Stimulated activated CD8-positive, alpha-beta memory T cell treated with anti-CD3 and anti-CD28 coated beads, Interleukin-12 subunit alpha, Interleukin-12 subunit beta, amount 100 ng/mL, for 4 hours (primary cell): ENCODE data around the gene SLC39A6.
"Not testable (repeated sequence)": the region's sequence is repeated elsewhere in the genome, so short reads cannot be mapped to it uniquely, and the experiment has no call there.

Experiments used
- DNase-seq: peaks from one replicate; pipeline ENCODE4 v3.0.0-alpha.2; 2020; ENCODE audit warnings: low read depth

SLC39A6 gene

DNA sequence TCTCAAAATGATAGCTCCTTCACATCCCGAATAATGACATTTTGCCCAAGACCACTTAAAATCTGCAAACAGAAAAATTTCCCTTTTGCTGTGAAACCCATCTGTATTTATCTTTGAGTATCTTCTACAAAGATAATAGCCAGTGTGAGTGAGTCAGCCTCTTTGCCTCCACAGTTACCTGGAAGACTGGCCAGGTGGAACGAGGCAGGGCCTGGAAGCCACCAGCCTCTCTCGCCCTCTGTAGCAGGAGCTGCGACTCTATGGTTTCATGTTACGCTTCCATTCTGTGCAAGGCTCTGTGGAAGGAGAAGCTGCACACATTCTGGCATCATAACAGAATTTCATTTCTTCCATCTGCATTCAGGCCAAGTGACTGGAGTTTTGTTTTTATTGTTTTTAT is 10.1 kb upstream of the SLC39A6 start:
- no peak for DNase-seq

DNA sequence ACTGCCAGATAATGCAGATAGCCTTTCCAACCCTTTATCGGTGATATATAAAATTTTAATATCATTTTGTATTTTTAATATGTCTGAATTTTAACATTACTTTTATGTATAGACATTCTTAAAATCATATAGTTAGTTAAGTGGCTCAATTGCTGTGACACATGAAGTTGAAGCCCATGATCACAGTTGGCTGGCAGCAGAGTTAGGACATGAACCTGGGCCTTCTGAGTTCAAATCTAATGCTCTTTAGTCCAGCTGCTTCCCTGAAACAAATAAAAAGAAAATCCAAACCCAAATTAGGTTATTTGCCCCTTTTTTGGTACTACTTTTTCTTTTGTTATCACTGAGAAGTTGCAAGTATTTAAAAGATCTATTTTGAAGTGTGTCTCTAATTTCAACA is 6.1 kb upstream of the SLC39A6 start:
- DNase-seq, result no peak

- DNase-seq, result no peak
These were observed 3.6 kb upstream of the SLC39A6 start for GRCh38 chr18:36132756-36133155.

GRCh38 chr18:36131692-36132483 is 2.7 kb upstream of the SLC39A6 start:
- no peak for DNase-seq

DNA sequence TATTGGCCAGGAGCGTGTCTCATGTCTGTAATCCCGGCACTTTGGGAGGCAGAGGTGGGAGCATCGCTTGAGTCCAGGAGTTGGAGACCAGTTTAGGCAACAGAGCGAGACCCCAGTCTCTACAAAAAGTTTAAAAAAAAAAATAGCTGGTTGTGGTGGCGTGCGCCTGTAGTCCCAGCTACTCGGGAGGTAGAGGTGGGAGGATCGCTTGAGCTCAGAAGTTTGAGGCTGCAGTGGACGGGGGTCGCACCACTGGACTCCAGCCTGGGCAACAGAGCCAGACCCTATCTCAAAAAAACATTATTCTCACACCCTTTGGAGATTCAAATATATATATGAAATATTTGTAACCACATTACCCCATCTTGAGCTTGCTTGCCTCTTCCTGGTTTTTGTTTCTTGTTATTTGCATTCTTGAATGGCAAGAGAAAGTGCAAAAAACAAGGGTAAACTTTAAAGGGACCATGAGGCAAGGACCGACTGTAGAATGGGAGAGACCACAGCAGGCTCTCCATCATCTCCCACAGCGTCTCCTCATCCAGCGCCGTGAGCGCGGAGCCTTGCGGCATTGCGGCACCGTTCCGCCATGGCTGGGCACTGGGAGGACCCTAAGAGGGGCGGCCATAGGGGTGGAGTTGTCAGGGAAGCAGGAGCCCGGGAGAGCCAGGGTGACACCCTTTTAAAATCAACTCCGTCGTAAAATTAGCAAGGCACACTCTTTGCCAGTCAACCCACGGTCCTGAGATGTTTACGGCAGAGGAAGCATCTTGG is 1.9 kb upstream of the SLC39A6 start:
- no peak for DNase-seq

DNA sequence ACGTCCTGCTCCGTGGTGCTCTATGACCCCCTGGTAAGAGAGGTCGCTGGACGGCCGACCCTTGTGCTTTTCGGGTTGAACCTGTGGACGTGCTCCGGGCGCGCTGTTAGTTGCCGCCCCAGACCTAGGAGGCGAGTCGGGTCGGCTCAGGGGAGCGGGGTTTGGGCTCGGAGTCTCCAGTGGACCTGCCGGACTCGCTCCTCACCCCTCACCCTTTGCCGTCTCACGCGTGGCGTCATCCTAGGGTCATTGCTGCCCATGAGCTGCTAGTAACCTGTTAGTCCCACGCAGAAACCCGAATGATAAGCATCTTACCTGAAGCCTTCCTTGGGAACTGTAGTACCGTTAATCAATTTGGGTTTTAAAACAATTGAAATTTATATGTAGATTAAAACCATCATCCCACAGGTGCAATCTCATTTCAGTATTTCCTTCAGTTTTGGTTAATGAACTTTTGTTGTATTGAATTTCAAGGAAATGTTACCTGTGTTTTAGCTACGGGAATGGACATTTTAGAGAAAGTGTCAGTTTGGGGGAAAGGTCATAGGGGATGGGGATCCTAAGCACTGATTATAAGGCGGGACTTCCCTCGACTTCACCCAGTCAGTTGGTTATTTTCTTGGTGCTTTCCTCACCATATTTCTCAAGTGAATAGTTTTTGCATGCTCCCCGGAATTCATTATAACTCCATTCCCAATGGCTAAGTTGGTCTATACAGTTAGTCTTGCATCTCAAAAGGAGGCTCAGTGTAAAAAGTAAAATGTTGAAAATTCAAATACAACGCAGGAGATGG is 1.1 kb upstream of the SLC39A6 start:
- no peak for DNase-seq

DNA sequence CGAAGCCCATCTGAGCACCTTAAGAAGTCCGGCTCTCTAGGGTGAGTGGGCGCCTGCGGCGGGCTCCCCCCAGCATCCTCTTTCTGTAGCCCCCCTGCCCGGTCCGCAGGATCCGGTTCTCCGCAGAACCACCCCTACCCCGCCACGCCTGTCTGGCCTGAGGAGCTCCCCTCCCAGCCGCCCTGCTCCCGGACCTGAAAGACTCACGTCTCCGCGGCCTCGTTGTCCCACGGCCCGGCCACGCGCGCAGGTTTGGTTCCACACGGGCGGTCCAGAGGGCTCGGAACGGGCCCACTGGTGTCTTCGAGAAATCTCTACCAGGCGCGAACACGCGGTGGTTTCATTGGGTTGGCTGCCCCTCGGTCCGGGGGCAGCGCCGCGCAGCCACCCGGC is 237 bp downstream of the SLC39A6 start:
- DNase-seq, result no peak

DNA sequence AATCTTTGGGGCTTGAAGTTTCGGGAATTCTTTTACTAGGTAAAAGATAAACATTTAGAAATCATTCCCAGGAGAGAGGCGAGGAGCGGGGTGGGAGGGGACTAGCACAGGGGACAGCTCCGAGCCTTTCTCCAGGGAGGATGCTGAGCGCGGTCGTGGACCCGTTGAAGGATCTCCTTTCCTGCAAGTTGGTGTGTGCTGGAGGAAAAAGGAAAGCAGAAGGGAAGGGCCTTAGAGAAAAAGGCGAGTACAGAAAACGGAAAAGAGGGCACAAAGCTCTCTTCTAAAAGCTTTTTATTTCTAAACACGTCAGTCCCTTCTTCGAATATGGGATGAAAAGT is 640 bp downstream of the SLC39A6 start:
- no peak for DNase-seq

DNA sequence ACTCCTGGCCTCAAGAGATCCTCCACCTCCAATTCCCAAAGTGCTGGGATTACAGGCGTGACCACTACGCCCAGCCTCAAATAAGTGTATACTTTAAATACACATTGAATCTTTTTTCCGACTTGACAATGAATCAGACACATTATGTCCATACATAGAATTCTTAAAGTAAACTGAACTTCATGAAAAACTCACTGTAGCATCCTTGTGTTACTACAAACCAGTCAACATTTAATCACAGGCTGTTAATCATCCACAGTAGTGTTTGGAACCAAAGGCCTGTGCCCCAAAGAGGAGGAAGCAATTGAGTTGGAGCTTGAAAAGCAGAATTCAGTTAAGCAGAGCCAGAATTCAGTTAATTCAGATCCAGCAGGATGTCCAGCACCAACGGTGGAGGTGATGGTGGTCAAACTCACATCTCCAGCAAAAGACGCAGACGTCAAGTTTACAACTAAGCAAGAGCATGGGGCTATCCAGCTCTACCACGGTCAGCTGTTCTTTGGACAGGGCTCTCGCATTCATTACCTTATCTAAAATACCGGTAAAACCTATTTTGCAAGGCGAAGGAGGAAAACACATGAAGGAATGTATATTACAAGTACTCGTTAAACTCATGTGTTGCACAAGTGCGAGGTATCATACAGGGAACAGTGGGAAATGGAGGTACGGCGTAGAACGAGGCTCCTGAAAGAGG is 1.2 kb downstream of the SLC39A6 start:
- no peak for DNase-seq

GRCh38 chr18:36126668-36127067 is 2.5 kb downstream of the SLC39A6 start:
- no peak for DNase-seq

- DNase-seq, result no peak
These were observed 4.3 kb downstream of the SLC39A6 start for GRCh38 chr18:36124841-36125240.

GRCh38 chr18:36120297-36120696 is 8.8 kb downstream of the SLC39A6 start:
- no peak for DNase-seq

DNA sequence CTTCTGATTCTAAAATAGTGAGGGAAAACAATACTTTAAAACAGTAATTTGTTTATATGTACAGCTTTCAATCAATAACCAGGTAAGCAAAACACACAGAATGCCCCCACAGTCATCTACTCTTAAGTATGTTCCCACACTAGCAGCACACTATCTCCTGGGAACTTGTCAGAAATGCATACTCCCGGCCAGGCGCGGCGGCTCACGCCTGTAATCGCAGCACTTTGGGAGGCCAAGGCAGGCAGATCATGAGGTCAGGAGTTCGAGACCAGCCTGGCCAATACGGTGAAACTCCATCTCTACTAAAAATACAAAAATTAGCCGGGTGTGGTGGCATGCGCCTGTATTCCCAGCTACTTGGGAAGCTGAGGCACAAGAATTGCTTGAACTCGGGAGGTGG is 12.4 kb downstream of the SLC39A6 start:
- not testable (repeated sequence) for DNase-seq

DNA sequence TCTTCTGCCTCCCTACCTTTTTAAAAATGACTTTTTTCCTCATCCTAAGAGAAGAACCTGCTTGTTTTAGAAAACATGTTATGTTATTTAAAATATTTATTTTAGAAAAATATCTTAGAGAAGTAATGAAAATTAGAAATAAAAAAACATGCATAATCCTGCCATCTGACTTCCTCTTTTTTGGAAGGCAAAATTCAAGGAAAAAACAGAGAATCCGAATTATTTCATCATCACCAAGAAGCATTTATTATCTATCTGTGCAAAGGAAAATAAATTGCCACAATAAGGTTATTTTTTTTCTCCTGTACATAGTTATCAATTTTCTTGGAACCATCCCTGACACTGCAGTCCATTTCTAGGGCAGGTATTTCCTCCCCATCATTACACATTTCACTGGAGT is 14.4 kb downstream of the SLC39A6 start:
- no peak for DNase-seq

GRCh38 chr18:36114251-36114650 is 14.9 kb downstream of the SLC39A6 start:
- DNase-seq, result no peak

DNA sequence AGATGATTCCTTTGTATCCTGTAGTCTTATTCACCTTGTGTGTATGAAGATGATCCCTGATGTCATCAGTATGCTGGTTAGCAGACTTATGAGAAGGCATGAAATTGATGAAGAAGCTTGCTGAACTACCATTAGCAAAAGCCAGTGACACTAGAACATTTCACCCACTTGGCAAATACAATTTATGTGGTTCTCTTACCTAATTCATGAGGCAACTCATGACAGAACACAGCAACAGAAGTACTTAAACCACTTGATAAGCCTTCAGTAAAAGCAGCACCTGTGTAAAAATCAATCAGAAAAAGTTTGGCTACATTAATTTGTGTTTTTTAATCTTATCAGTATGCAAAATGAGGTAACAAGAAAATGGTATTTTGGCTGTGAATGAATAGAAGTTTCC is 16.8 kb downstream of the SLC39A6 start:
- DNase-seq, result no peak

- no peak for DNase-seq
These were observed 19.4 kb downstream of the SLC39A6 start for GRCh38 chr18:36109737-36110136.

- no peak for DNase-seq
These were observed 20.5 kb downstream of the SLC39A6 start for GRCh38 chr18:36108601-36109000.

DNA sequence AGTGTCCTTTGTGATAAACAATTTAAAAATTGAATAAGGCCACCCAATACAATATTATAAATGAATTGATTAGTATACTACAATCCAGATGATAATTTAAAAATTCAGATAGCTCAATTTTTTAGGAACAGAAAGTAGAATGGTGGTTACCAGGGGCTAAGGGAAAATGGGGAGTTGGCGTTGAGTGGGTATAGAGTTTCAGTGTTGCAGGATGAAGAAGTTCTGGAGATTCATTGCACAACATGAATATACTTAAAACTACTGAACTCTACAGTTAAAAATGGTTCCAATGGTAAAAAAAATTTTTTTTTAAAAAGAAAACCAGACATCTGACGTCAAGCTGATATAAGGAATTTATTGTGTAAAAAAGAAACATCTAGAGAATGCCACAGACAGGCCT is 20.9 kb downstream of the SLC39A6 start:
- no peak for DNase-seq

DNA sequence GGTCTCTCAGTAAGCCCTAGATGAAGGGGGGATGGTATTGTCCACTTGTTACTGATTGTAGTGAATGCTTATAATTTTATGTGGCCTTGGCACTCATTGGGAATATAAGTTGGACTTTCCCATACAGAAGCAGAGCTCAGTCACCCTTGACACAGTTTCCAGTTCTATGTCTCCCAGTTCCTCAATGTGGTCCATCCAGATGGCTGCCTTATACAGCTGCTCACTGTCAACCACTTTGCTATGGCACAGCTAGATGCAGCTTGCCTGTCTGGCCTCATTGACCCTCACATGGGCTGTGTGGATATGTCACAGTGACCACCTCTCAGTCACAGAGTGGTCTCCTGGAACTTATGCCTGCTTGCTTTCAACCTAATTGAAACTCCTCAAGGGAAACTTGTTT is 21.7 kb downstream of the SLC39A6 start:
- DNase-seq, result no peak

GRCh38 chr18:36104749-36105148 is 24.4 kb downstream of the SLC39A6 start:
- DNase-seq, result no peak

DNA sequence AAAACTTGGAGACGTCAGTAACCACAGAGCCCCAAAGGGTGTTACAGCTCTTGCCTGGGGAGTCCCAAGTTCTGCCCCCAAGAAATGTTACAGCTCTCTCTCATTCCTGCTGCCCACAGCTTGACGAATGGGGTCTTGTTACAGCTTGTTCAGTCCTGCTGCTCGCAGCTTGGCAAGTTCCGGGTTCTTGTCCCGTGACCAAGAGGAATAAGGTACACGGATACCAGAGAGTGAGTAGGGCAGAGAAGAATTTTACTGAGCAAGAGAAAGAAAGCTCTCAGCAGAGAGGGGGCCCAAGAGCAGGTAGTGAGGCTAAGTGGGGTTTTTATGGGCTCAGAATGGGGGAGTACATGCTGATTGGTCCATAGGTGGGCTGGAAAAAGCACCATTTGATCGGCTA is 27.2 kb downstream of the SLC39A6 start:
- DNase-seq, result no peak
